Transverse colon (tissue), 4 donors: Measurements from ENCODE around the gene ITGB2. TPM values are rescaled to one million over a fixed set of nuclear protein-coding genes. Genes with fewer than 3 reads are reported as not detected.

Source experiments
- DNase-seq: peaks from one replicate; pipeline ENCODE4 v3.0.0-alpha.2; 2019
- H3K27ac ChIP-seq, 4 donors: fragments of 200-600 bp; sonication (generic); 2 replicates each; pipeline ENCODE4 v1.5.1; 2016 to 2018; ENCODE audit warnings: inconsistent platforms in 4 of 4
- H3K27me3 ChIP-seq: fragments of 200-600 bp; sonication (generic); 2 replicates; pipeline ENCODE4 v1.5.1; 2017; ENCODE audit warnings: inconsistent platforms
- H3K36me3 ChIP-seq, 4 donors: fragments of 200-600 bp; sonication (generic); 2 replicates each; pipeline ENCODE4 v1.5.1; 2017 to 2019; ENCODE audit warnings: inconsistent platforms in 4 of 4
- H3K4me1 ChIP-seq, 4 donors: fragments of 200-600 bp; sonication (generic); 2 replicates each; pipeline ENCODE4 v1.5.1; 2017 to 2020; ENCODE audit warnings: inconsistent platforms in 4 of 4
- H3K4me3 ChIP-seq, 4 donors: fragments of 200-600 bp; sonication (generic); 1 replicate in 1 of 4; 2 replicates in 3 of 4; pipeline versions ENCODE4 v1.5.1 to v1.6.1; 2017 to 2019; ENCODE audit warnings: inconsistent platforms in 4 of 4
- H3K9me3 ChIP-seq, 2 donors: fragments of 200-600 bp; sonication (generic); 2 replicates each; pipeline ENCODE4 v1.5.1; 2017 to 2019; ENCODE audit warnings: inconsistent platforms in 2 of 2
- EP300 ChIP-seq: sonication (generic); formaldehyde crosslinking; IDR thresholded peaks from one replicate; pipeline ENCODE4 v1.6.1; 2017; ENCODE audit warnings: antibody characterized with exemption, low read depth
- POLR2A ChIP-seq: fragments of 450-650 bp; IDR thresholded peaks from one replicate; pipeline ENCODE4 v1.6.1; 2016; ENCODE audit warnings: antibody characterized with exemption, mild to moderate bottlenecking, moderate library complexity
- POLR2AphosphoS5 ChIP-seq, 3 donors: sonication (generic); formaldehyde crosslinking; IDR thresholded peaks; one replicate each; pipeline ENCODE4 v1.6.1; 2016; ENCODE audit warnings: antibody characterized with exemption in 3 of 3
- WGBS, 2 donors: methylation state at CpG; one replicate each; pipeline ENCODE4 v1.1.5; 2018; ENCODE audit warnings: low coverage in 1 of 2; 5-methylcytosine and 5-hydroxymethylcytosine counted together
- in situ Hi-C, 4 donors: fragments of 200-750 bp; cut with MboI; loops; one replicate each; pipeline versions ENCODE4 v1.15.0 to v1.15.1; 2017; ENCODE audit warnings: low sequenced_read_pairs in 3 of 4, low pct_ligation_motif_present in 1 of 4, low pct_unique_long_range_greater_than_20kb in 1 of 4
- intact Hi-C: fragments of 100-400 bp; cut with DNase I; formaldehyde crosslinking; loops from one replicate; pipeline ENCODE4 v1.15.1; 2023; ENCODE audit warnings: low total_unique reads
- total RNA-seq, 4 donors: library from RNA; depleted of rRNA; stranded (reverse); fragments of >200 nt; gene quantifications; one replicate each; pipeline ENCODE4 v1.1.0, GENCODE V29; 2016
- TF ChIP-seq, protein P1 (sequence below), 5 experiments: fragments of 200-600 bp in 3 of 5; fragments of 450-650 bp in 2 of 5; sonication (generic) in 3 of 5; IDR thresholded peaks; 1 replicate in 2 of 5; 2 replicates in 3 of 5; pipeline ENCODE4 v1.5.1; 2016 to 2017; ENCODE audit warnings: antibody characterized with exemption in 5 of 5, inconsistent platforms in 3 of 5, mild to moderate bottlenecking in 2 of 5, moderate library complexity in 1 of 5

ITGB2 gene
- total RNA-seq, 4 donors from 2014 or later = 14.2 to 32.4 (median 24.9) TPM

- WGBS, 2 donors = 77% methylated on average over 37 of the region's 37 CpGs; no CpG with 5 or more reads in 1 of the 2 donors
- no peaks in the 10 kb centered on the region for H3K9me3 ChIP-seq
- H3K4me1 ChIP-seq = peaks cover 0 to 3% (median 0%) of the 10 kb centered on the region in 4 donors
- no peaks in the 10 kb centered on the region for H3K36me3 ChIP-seq
- H3K27me3 ChIP-seq = no peaks in the 10 kb centered on the region
- in situ Hi-C loops (no loop called here), intact Hi-C loops (no loop called here)
- H3K27ac ChIP-seq = no peak overlapping the region
- no peak overlapping the region for H3K4me3 ChIP-seq
- TF ChIP-seq EP300 (no peak), POLR2AphosphoS5 (IDR thresholded peaks at IDR 0.05) (no peak), POLR2A (no peak)
- TF ChIP-seq, protein P1, sequence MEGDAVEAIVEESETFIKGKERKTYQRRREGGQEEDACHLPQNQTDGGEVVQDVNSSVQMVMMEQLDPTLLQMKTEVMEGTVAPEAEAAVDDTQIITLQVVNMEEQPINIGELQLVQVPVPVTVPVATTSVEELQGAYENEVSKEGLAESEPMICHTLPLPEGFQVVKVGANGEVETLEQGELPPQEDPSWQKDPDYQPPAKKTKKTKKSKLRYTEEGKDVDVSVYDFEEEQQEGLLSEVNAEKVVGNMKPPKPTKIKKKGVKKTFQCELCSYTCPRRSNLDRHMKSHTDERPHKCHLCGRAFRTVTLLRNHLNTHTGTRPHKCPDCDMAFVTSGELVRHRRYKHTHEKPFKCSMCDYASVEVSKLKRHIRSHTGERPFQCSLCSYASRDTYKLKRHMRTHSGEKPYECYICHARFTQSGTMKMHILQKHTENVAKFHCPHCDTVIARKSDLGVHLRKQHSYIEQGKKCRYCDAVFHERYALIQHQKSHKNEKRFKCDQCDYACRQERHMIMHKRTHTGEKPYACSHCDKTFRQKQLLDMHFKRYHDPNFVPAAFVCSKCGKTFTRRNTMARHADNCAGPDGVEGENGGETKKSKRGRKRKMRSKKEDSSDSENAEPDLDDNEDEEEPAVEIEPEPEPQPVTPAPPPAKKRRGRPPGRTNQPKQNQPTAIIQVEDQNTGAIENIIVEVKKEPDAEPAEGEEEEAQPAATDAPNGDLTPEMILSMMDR (IDR thresholded peaks at IDR 0.05) = no peak
- DNase-seq = no peak
Measured at GRCh38 chr21:44899768-44900558, 20.7 kb downstream of the ITGB2 start.

- 75 to 83% methylated on average over 1 to 49 of the region's 49 CpGs for WGBS, 2 donors
- peaks cover 0 to 3% (median 0%) of the 10 kb centered on the region in 4 donors for H3K4me1 ChIP-seq
- no peak overlapping the region for H3K4me3 ChIP-seq
- DNase-seq = no peak
- TF ChIP-seq POLR2A (no peak), EP300 (no peak)
- TF ChIP-seq, protein P1 (IDR thresholded peaks at IDR 0.05) = no peak
- intact Hi-C loops (no loop called here), in situ Hi-C loops (no loop called here)
- H3K27me3 ChIP-seq = no peaks in the 10 kb centered on the region
- H3K36me3 ChIP-seq = no peaks in the 10 kb centered on the region
- H3K27ac ChIP-seq = no peak overlapping the region
- no peaks in the 10 kb centered on the region for H3K9me3 ChIP-seq
Measured at GRCh38 chr21:44898851-44899767, 21.6 kb downstream of the ITGB2 start.

DNA sequence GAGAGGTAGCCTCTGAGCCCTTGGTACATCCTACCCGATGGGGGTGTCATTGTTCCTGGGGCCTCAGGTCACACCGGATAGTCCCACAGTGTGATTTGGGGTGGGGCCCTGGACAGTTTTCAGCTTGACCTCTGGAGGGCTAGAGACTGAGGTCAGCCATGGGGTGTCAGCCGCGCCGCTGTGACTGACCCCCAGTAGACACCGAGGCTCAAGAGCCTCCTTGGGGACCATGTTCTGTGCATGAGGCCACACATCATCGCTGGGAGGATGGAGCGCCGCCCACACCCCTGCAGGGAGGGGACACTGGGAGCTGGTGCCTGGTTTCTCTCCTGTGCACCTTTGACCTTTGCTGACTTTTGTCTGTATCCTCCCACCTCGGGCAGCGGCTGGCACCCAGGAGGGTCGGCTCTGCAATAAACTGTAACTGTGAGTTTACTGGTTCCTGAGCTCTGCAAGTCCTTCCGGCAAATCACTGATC, 22.6 kb downstream of the ITGB2 start:
- WGBS, 2 donors = 63 to 80% methylated on average over 1 to 11 of the region's 13 CpGs
- Histone ChIP-seq H3K4me3 (no peak overlapping the region), H3K27ac (peak overlapping the region in 1 of 4 donors; percentile 12), H3K27me3 (no peaks in the 10 kb centered on the region), H3K4me1 (peaks cover 0 to 3% (median 0%) of the 10 kb centered on the region in 4 donors), H3K9me3 (no peaks in the 10 kb centered on the region), H3K36me3 (no peaks in the 10 kb centered on the region)
- DNase-seq = no peak
- intact Hi-C loops = no loop called here
- TF ChIP-seq, protein P1 (IDR thresholded peaks at IDR 0.05) = no peak
- TF ChIP-seq POLR2AphosphoS5 (IDR thresholded peaks at IDR 0.05) (no peak), POLR2A (no peak), EP300 (no peak)
- in situ Hi-C loops = no loop called here
